GM19043 (cell line): ENCODE measurements around the gene PLGRKT.
"Not testable (repeated sequence)": the region's sequence is repeated elsewhere in the genome, so short reads cannot be mapped to it uniquely, and the experiment has no call there.

ENCODE experiments used
- ATAC-seq: cut with Tn5 transposase; IDR thresholded peaks from one replicate; pipeline ENCODE4 v1.9.1; 2021; ENCODE audit warnings: low read depth; ENCODE audit not compliant: unreplicated experiment

Gene PLGRKT

DNA sequence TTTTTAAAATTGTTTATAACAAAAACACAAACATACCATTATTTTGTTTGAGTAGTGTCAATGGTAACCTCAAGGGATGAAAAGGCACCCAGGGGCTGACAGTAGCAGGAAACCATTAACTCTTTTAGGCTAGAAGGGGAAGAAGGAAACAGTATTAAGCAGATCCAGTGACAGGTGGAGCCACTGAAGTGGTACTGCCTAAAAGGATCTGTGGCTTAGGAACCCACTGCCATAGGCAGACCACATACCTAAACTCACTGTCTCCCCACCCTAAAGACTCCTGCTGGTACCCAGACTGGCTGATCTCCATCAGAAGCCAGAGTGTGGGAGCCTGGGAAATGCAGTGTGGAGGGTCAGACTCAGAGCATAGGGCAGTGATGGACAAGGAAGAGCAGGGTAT is 111.5 kb downstream of the PLGRKT start:
- ATAC-seq = no peak

DNA sequence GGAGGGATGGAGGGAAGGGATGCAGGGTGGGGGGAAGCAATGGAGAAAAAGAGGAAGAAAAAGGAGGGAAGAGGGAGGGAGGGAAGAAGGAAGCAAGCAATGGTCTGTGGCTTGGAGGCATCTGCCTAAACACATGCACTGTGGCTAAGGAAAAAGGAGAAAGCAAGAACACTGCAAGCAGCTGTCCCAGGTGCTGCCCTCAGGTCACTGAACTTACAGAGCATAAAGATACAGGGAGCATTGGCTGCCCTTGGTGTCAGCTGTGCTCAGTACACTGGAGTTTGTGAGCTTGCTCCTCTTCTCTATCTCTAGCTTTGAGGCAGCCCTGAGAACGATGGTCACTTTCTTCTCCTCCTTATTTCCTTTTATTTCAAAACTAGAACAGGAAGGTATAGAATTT is 116.1 kb downstream of the PLGRKT start:
- not testable (repeated sequence) for ATAC-seq

DNA sequence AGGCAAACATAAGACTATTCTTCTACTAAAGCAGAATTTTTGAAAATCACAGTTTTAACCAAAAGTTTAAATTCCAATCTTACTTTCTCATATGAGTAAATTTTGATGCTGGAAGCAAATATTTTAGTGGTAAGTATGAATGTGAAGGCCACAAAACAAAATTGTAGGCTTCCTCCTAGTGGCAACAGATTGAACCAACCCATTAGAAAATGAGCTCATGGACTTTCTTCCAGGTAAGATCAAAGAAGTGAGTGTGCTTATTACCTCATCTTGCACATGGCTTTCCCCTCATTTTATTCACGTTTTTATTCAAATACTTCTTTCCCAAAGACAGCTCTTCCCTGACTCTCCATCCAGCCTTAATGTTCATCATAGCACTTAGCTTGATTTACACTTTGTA is 116.7 kb downstream of the PLGRKT start:
- ATAC-seq = no peak

DNA sequence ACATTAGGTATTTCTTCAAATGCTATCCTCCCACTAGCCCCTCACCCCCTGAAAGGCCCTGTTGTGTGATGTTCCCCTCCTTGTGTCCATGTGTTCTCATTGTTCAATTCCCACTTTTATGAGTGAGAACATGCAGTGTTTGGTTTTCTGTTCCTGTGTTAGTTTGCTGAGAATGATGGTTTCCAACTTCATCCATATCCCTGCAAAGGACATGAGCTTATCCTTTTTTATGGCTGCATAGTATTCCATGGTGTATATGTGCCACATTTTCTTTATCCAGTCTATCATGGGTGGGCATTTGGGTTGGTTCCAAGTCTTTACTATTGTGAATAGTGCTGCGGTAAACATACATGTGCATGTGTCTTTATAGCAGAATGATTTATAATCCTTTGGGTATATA is 121.3 kb downstream of the PLGRKT start:
- ATAC-seq = not testable (repeated sequence)

DNA sequence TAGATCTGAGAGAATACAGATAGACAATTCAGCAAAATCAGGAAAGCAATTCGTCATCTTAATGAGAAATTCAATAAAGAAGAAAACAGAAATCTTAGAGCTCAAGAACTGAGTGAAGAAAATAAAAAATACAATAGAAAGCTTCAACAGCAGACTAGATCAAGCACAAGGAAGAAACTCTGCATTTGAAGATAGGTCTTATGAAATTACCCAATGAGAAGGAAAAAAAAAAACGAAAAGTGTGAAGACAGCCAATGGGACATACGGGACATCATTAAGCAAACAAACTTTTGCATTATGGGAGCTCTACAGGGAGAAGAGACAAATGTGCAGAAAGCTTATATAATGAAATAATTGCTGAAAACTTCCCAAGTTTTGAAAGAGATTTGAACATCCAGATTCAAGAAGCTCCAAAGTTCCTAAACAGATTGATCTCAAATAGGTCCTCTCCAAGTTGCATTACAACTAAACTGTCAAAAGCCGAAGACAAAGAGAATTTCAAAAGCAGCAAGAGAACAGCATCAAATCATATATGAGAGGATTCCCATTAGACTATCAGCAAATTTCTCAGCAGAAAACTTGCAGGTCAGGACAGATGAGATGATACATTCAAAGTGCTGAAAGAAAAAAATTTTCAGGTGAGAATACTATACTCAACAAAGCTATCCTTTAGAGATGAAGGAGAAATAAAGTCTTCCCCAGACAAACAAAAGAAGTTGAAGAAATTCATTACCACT is 122.4 kb downstream of the PLGRKT start:
- ATAC-seq = no peak

DNA sequence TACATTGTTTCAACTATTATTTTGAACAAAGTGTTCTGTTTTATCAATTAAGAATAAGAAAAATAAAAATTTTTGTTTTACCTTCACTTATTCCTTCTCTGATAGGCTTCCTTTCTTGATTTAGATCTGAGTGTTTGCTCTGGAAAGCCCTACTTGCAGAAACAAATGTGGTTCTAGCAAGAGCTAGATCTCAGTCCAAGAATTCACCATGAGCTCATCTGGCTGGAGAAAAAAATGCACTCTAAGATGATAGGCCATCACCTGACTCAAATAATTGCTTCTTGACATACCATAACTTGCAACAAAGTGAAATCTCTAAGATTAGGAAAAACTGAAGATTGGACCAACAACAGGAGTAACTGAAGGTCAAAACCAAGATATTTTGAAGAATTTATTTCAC is 126.9 kb downstream of the PLGRKT start:
- ATAC-seq = no peak
